ENCODE data around the gene LCE3A. TPM values are rescaled to one million over a fixed set of nuclear protein-coding genes. Genes with fewer than 3 reads are reported as not detected.
"Not testable (repeated sequence)": the region's sequence is repeated elsewhere in the genome, so short reads cannot be mapped to it uniquely, and the experiment has no call there.

Gene LCE3A
- total and polyA plus RNA-seq, 2 of the 8 experiments (the other 6 are each of a cell fraction or from before 2014, with no cell fraction given): not detected

GRCh38 chr1:152579526-152579925 lies 43.4 kb downstream of the LCE3A start:
- H3K79me2 ChIP-seq (ENCODE audit: control insufficient read depth in 1 of 2, insufficient read depth in 2 of 2, low read length in 2 of 2); H3K14ac ChIP-seq (ENCODE audit: insufficient read length); H3K79me1 ChIP-seq (ENCODE audit: low read depth, low read length); H2BK120ac ChIP-seq (replicated peaks; ENCODE audit: low read depth, low read length); POLR2A ChIA-PET (ENCODE audit: partially characterized antibody); H2BK5ac ChIP-seq (ENCODE audit: low read depth, low read length); H3K27ac ChIP-seq (ENCODE audit: low read depth, low read length); H2AFZ ChIP-seq (ENCODE audit: low read length); H3K9ac ChIP-seq (replicated peaks in 1 of 4; ENCODE audit: extremely low read depth in 1 of 4, low read depth in 3 of 4, low read length in 3 of 4); H2BK15ac ChIP-seq (ENCODE audit: low read length); H2BK20ac ChIP-seq (ENCODE audit: low read length); H3K56ac ChIP-seq (replicated peaks; ENCODE audit: insufficient read length, low read depth, low read length); H3K4me1 ChIP-seq (replicated peaks in 1 of 4; ENCODE audit: control insufficient read depth in 3 of 4, insufficient read depth in 4 of 4, low read length in 3 of 4); FAIRE-seq; DNase-seq (ENCODE audit: low read depth in 1 of 2, low spot score in 2 of 2); H4K8ac ChIP-seq (ENCODE audit: extremely low read depth, insufficient read depth, low read length); H4K91ac ChIP-seq (replicated peaks; ENCODE audit: insufficient read length, low read length); H3K4me2 ChIP-seq (ENCODE audit: insufficient read depth in 1 of 2, low read depth in 2 of 2, low read length in 2 of 2); H4K20me1 ChIP-seq (replicated peaks in 1 of 2; ENCODE audit: control insufficient read depth in 1 of 2, insufficient read depth in 2 of 2, low read length in 2 of 2); H2BK12ac ChIP-seq (ENCODE audit: low read depth, low read length); H2AK5ac ChIP-seq (ENCODE audit: low read depth, low read length); H3K4ac ChIP-seq (replicated peaks; ENCODE audit: insufficient read length, low read depth, low read length); H3K4me3 ChIP-seq (ENCODE audit: extremely low read depth in 1 of 4, insufficient read depth in 2 of 4, low read depth in 3 of 4, low read length in 4 of 4); H3K36me3 ChIP-seq (ENCODE audit: control insufficient read depth in 2 of 4, insufficient read depth in 4 of 4, low read length in 3 of 4); H4K5ac ChIP-seq (ENCODE audit: insufficient read length, low read depth, low read length); H3K23ac ChIP-seq (ENCODE audit: insufficient read length); H3K18ac ChIP-seq (ENCODE audit: extremely low read depth, low read length); H3K27me3 ChIP-seq (replicated peaks in 1 of 4; ENCODE audit: control insufficient read depth in 3 of 4, extremely low read depth in 1 of 4, insufficient read depth in 3 of 4, low read length in 3 of 4); H3K23me2 ChIP-seq (ENCODE audit: low read depth, low read length): not testable (repeated sequence)
- WGBS, 2 experiments (ENCODE audit: extremely low coverage in 1 of 2, insufficient coverage in 1 of 2, insufficient read length in 1 of 2, insufficient replicate concordance in 2 of 2, low coverage in 1 of 2, low lambda C conversion rate in 2 of 2, missing lambda C conversion rate in 1 of 2): 85% methylated on average over 7 of the region's 9 CpGs; no CpG with 5 or more reads in 1 of the 2 experiments
- CTCF ChIA-PET (ENCODE audit: partially characterized antibody): interaction anchor here (1.0 kb wide), 1 partner anchor 41 kb away, joined by 3 read pairs; no protein-coding TSS in a partner anchor
- peaks cover 52 to 69% of the 10 kb centered on the region in 2 experiments for H3K9me3 ChIP-seq (ENCODE audit: insufficient read depth in 2 of 2, low read depth in 1 of 2, low read length in 1 of 2)

Data from H1 (cell line).